HG03108 (cell line): ENCODE results near the gene LRR1.
"Not testable (repeated sequence)": the region's sequence is repeated elsewhere in the genome, so short reads cannot be mapped to it uniquely, and the experiment has no call there.

ENCODE experiments used
- ATAC-seq: cut with Tn5 transposase; IDR thresholded peaks from one replicate; pipeline ENCODE4 v1.9.1; 2021; ENCODE audit warnings: moderate library complexity; ENCODE audit not compliant: unreplicated experiment

Gene LRR1, protein sequence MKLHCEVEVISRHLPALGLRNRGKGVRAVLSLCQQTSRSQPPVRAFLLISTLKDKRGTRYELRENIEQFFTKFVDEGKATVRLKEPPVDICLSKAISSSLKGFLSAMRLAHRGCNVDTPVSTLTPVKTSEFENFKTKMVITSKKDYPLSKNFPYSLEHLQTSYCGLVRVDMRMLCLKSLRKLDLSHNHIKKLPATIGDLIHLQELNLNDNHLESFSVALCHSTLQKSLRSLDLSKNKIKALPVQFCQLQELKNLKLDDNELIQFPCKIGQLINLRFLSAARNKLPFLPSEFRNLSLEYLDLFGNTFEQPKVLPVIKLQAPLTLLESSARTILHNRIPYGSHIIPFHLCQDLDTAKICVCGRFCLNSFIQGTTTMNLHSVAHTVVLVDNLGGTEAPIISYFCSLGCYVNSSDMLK

DNA sequence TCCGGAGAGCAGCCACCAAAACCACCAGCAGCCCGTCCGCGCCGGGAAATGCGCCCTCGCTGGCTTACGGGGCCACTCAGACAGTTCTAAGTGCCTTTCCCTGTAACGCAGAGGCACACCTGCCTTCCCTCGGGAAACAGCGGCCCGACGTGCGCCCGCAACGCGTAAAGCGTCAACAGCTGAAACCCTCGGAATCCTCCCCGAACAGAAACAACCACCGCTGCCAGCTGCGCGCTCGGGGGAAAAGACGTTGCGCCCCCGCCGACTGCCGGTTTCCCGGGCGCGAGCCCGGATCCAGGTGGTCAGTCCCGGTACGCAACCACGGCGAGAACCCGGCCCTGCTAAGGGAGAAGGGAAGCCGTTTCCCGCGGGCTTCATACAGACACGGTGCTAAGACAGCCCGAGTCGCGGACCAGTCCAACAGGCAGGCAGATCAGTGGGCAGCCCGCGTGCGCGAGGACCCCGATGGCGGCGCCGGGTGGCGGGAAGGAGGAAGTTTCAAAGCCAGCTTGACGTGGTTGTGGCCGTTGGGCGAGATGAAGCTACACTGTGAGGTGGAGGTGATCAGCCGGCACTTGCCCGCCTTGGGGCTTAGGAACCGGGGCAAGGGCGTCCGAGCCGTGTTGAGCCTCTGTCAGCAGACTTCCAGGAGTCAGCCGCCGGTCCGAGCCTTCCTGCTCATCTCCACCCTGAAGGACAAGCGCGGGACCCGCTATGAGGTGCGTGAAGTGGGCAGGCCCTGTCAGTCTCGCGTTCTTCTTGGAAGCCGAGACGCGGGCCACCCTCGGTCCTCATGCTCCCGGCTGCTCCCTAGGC is at the start of gene LRR1:
Gene LRR1 (plus strand): TSS at position 456 of the 816 bp plus-strand sequence. CDS start 81 bp downstream, at position 537.
- peak; percentile 43 for ATAC-seq

GRCh38 chr14:49549446-49549845 is 49.3 kb upstream of the LRR1 start:
- no peak for ATAC-seq

DNA sequence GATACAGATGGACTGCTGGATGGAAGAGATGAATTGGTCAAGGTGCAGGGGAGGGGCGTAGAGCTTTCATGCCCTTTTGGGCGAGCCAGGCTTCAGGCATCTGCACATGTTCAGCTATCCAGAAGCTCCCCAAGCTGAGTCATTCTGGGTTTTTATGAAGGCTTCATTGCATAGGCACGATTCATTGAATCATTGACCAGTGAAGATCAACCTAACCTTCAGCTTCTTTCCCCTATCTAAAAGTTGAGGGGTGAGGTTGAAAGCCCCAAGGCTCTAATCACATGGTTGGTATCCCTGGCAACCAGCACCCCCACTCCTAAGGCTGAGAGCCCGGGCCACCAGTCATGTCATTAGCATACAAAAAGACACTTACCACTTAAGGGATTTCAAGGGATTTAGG is 48.9 kb upstream of the LRR1 start:
- ATAC-seq = no peak

GRCh38 chr14:49550286-49551184 is 48.2 kb upstream of the LRR1 start:
- ATAC-seq = no peak

DNA sequence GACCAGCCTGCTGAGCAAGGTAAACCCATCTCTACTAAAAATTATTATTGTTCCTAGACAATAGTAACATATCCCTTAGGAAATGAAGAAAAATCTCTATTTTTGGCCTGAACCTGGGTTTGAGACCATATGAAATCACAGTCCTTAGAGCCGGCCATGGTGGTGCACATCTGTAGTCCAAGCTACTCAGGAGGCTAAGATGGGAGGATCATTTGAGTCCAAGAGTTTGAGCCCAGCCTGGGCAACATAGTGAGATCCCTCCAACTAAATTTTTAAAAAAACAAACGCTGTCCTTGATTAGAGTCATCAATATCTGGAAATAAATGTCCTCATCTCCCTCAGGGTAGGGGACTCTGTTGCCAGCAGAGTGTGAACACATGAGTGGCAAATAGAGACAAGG is 47.2 kb upstream of the LRR1 start:
- ATAC-seq = no peak

DNA sequence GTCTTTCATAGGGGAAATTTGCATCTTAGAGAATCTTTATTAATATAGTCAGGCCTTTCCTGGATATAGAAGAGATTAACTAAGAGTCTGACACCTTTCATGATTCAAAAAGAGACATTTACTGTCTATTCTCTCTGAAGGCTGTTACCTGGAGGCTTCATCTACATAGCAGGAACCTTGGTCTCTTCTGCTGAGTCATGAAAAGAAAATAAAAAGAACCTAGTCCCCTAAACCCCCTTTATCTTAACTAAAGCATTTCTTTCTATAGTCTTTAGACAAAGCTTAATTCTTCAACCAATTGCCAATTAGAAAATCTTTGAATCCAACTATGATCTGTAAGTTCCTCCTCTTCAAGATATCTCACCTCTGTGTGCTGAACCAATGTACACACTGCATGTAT is 45.6 kb upstream of the LRR1 start:
- ATAC-seq = no peak

DNA sequence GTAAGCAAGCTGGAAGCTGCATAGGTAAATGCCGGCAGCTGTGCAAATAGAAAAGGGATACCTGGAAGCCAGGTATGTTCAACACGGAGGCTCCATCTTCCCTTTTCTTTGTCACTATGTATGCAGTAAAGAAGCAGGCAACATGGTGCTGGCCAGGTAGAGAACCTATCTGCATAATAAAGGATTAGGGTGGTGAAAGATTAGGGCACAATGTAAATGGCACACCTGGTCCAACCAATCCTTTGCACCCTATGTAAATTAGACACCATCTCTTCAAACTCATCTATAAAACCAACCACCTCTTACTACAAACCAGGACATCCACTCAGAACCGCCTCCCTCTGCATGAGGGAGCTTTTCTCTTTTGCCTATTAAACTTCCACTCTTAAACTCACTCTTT is 44.8 kb upstream of the LRR1 start:
- ATAC-seq = no peak

- no peak for ATAC-seq
Observed at GRCh38 chr14:49559979-49560768, 38.6 kb upstream of the LRR1 start.

DNA sequence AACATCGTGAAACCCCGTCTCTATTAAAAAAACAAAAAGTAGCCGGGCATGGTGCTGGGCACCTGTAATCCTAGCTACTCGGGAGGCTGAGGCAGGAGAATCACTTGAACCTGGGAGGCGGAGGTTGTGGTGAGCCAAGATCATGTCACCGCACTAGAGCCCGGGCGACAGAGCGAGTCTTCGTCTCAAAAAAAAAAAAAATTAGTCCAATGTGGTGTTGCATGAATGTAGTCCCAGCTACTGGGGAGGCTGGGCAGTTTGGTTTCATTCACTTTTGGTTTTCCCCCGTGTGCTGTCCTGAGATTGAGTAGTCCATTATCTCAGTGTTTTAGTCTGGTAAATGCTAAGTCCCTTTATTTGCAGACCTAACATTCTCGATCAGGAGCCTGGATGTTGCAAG is 32.0 kb upstream of the LRR1 start:
- ATAC-seq = no peak

GRCh38 chr14:49569281-49569680 is 29.5 kb upstream of the LRR1 start:
- ATAC-seq = no peak

DNA sequence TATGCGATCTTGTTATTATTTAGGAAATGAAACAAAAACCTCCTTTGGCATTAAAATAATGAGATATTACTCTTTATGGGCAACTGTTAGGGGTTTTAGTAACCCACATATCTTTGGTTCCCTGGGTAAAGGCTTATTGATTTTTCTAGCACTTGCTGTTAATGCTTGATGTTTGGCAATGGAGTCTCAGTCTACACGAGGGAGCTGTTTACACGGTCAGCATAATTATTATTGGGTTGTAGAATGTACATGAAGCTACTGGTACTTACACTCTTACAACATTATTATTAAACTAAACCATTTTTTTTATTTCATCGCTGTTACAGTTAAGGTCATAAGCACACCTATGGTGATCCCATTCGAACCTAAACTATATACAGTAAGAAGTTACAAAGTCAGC is 24.7 kb upstream of the LRR1 start:
- no peak for ATAC-seq

DNA sequence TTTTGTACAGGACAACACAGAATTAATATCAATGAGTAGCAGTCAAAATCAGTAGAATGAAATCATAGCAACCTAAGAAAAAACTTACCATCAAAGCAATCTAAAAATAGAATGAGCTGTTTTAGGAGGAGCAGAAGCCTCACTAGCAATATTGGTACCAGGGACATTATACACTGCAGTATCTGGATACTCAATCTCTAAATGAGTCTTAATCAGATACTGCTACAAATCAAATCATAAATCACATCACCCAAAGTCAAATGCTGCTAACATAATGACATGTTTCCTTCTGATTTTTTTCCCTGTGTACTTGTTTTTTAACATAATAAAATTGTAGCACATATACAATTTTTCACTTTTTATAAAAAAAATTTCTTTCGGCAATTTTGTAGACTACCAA is 20.6 kb upstream of the LRR1 start:
- ATAC-seq = no peak

DNA sequence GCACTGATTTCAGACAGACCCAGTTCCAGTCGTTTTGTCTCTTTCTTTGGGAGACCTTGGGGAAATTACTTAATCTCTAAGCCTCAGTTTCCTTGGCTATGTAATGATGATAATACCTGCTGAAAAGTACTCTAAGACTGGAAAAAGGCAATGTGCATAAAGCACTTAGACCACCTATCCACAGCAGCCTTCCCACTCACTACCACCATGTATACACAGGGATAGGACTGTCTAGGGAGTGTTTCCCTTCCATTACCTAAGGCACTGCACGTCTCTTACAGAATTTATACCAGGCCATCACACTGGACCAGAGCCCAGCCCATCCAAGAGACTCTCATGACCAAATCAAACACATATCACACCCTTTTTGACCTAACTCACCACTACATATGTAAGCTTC is 18.9 kb upstream of the LRR1 start:
- ATAC-seq = no peak

DNA sequence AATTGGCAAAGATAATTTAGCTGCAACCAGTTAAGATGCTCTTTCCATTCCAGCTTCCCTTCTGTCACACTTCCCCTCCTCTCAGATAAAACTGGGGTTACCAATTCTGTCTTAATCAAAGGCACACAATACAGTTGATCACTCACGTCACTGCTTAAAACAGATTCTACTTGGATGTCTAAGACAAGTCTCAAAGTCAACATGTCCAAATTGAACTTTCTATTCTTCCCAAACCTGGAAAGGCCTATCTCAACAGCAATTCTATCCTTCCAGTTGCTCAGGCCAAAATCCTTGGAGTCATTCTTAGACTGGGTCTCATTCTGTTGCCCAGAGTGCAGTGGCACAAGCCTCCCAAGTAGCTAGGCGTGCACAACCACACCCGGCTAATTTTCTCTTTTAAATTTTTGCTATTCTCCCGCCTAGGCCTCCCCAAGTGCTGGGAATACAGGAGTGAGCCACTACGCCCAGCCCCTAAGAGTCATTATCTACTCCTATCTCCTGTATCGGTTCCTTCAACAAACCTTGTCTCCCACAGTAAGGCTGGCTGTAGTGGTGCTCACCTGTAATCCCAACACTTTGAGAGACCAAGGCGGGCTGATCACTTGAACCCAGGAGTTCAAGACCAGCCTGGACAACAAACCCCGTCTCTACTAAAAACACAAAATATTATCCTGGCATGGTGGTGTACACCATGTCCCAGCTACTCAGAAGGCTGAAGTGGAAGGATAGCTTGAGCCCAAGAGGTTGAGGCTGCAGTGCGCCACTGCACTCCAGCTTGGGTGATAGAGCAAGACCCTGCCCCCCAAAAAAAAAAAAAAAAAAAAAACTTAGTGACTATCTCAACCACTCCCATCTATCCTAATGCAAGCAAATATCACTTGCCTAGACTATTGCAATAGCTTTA is 17.3 kb upstream of the LRR1 start:
- ATAC-seq = no peak

DNA sequence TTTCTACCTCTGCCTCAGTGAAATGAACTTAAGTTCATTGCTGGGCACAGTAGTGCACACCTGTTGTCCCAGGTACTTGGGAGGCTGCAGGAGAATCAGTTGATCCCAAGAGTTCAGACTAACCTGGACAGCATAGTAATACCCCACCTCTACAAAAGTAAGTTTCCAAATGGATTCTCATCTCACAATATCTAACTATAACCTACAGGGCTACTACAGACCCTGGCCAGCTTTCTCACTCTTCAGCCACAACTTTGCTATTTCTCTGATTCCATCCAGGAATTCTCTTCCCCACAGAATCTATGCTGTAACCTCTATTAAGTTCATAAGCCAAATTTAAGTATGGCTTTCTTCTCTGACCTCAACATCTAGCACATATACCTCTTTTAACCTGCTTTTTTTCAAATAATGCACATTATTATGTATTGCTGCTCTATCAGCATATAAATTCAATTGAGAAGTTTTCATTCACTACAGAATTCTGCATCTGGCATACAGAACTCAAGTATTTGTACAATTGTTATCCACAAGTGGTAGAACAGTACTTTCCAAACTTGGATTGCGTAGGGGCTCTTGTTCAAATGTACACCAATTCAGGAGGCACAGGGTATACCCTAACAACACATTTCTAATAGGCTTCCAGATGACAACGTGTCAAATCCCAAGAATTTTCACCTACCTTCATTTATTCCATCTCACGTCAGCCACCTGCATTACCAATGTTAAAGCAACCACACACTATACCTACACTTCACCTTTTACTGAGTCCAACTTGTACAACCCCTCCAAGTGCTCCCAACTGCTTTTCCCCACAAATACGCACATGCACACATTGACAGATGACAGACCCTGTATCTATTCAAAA is 16.4 kb upstream of the LRR1 start:
- no peak for ATAC-seq

DNA sequence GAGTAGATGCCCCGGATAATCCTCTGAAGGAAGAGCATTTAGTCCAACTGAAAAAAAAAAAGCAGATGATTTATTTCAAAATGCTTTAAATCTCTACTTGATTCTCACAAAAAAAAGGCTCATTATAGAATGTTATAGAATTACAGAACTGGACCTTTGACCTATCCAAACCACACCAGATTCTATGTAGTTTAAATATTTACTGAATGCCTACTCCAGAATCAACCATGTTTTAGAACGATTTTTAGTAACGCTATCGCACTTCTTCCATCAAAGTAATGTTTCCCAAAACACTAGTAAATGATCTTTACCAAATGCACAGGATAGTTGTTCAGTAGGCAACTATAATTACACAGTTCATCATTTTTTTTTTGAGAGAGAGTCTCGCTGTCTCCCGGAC is 15.1 kb upstream of the LRR1 start:
- ATAC-seq = no peak

- ATAC-seq = no peak
Observed at GRCh38 chr14:49584058-49584457, 14.7 kb upstream of the LRR1 start.

- ATAC-seq = not testable (repeated sequence)
Observed at GRCh38 chr14:49584981-49585640, 13.6 kb upstream of the LRR1 start.
